Immature natural killer cell (primary cell): ENCODE measurements around the gene CHD1. TPM values are rescaled to one million over a fixed set of nuclear protein-coding genes. Genes with fewer than 3 reads are reported as not detected.
A peak's percentile ranks its signal among the peaks of the same experiment; 100 is the strongest.

Experiments used
- DNase-seq, 3 donors: peaks; one replicate each; pipeline ENCODE4 v3.0.0; 2022; ENCODE audit warnings: mixed read lengths in 1 of 3
- H3K27ac Mint-ChIP-seq, 6 donors: one replicate each; pipeline ENCODE4 v1.8.0; 2020; ENCODE audit warnings: mixed read lengths in 6 of 6, mild to moderate bottlenecking in 5 of 6, inconsistent platforms in 4 of 6, moderate library complexity in 3 of 6
- H3K27me3 Mint-ChIP-seq, 3 donors: one replicate each; pipeline ENCODE4 v1.8.0; 2020 to 2021; ENCODE audit warnings: low read depth in 3 of 3, mild to moderate bottlenecking in 3 of 3, mixed read lengths in 3 of 3, moderate library complexity in 3 of 3, inconsistent platforms in 1 of 3
- H3K36me3 Mint-ChIP-seq, 3 donors: one replicate each; pipeline ENCODE4 v1.8.0; 2020; ENCODE audit warnings: mixed read lengths in 3 of 3, inconsistent platforms in 2 of 3, mild to moderate bottlenecking in 2 of 3
- H3K4me1 Mint-ChIP-seq, 2 donors: one replicate each; pipeline ENCODE4 v1.8.0; 2020; ENCODE audit warnings: inconsistent platforms in 2 of 2, mild to moderate bottlenecking in 2 of 2, mixed read lengths in 2 of 2, moderate library complexity in 1 of 2
- H3K4me3 Mint-ChIP-seq, 5 donors: one replicate each; pipeline ENCODE4 v1.8.0; 2020; ENCODE audit warnings: mild to moderate bottlenecking in 5 of 5, mixed read lengths in 5 of 5, inconsistent platforms in 3 of 5, moderate library complexity in 3 of 5
- H3K9me3 Mint-ChIP-seq, 6 donors: one replicate each; pipeline ENCODE4 v1.8.0; 2020; ENCODE audit warnings: mild to moderate bottlenecking in 6 of 6, mixed read lengths in 6 of 6, inconsistent platforms in 4 of 6, moderate library complexity in 3 of 6
- polyA plus RNA-seq, 3 donors: library from polyadenylated mRNA; unstranded; fragments of 300-500 nt; fragmentation: Illumina TruSeq; gene quantifications; one replicate each; pipeline ENCODE4 v1.2.3, GENCODE V29; 2021

The CHD1 gene
- polyA plus RNA-seq, 3 donors from 2014 or later = 5.0 to 10.4 (median 5.5) TPM

GRCh38 chr5:98929710-98930298 is 997 bp upstream of the CHD1 start:
- Mint-ChIP-seq H3K27me3 (peaks cover 24 to 27% (median 25%) of the 10 kb centered on the region in 3 donors), H3K27ac (peak overlapping the region; percentile 95 to 99 (median 97)), H3K36me3 (peaks cover 0 to 9% (median 4%) of the 10 kb centered on the region in 3 donors), H3K4me1 (peaks cover 61 to 82% of the 10 kb centered on the region in 2 donors), H3K9me3 (no peaks in the 10 kb centered on the region), H3K4me3 (peak overlapping the region; percentile 94 to 98 (median 95))
- DNase-seq = no peak

DNA sequence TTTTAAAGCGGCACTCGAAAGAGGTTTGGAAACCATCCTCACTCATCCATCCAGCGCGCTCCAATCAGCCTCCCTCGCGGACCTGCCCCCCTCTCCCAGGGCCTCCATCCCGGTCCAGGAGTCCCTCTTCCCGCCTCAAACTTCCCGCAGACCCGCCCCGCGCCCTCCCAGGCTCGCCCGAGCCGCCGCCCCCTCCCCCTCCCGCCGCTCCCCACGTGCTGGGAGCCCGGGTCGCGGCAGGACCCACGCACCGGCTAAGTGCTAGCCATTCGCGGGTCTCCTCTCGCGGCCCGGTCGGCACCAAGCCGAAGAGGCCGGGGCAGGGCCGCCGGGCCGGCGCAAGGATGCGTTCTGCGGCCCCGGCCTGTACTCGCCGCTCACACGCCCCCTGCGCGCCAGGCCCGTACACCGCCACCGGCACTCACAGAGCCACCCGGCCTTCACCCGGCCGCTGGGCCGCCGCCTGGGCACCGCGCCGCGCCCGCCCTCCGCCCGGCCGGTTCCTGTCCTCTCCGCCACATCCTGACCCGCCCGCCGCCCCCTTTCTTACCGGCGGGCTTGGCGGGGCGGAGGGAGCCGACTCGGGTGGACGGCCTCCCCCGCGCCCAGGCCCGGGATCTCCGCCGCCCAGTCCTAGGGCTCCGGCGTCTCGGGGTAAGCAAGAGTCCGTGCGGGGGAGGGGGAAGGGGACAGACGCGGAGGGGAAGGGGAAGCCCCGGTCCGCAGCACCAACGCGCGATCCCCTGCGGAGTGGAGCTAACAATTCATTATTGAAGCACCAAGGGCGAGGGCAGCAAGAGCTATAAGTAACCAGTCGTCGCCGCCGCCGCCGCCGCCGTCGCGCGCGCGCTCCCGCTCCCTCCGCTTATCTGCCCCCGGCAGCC is 576 bp downstream of the CHD1 start:
- Mint-ChIP-seq H3K4me1 (peaks cover 52 to 79% of the 10 kb centered on the region in 2 donors), H3K9me3 (no peaks in the 10 kb centered on the region), H3K36me3 (peaks cover 3 to 19% (median 9%) of the 10 kb centered on the region in 3 donors), H3K27ac (peak overlapping the region; percentile 96 to 99 (median 98)), H3K4me3 (peak overlapping the region; percentile 95 to 98 (median 96)), H3K27me3 (peaks cover 24 to 27% (median 25%) of the 10 kb centered on the region in 3 donors)
- no peak for DNase-seq

GRCh38 chr5:98927242-98927988 is 1.4 kb downstream of the CHD1 start:
- Mint-ChIP-seq H3K4me3 (peak overlapping the region; percentile 93 to 97 (median 96)), H3K27me3 (peaks cover 24 to 27% (median 25%) of the 10 kb centered on the region in 3 donors), H3K9me3 (no peaks in the 10 kb centered on the region), H3K27ac (peak overlapping the region; percentile 96 to 99 (median 98)), H3K36me3 (peaks cover 7 to 24% (median 13%) of the 10 kb centered on the region in 3 donors), H3K4me1 (peaks cover 47 to 79% of the 10 kb centered on the region in 2 donors)
- DNase-seq = peak; percentile 61 to 68 (median 64)

- Mint-ChIP-seq H3K27ac (peak overlapping the region in 2 of 6 donors; percentile 55 to 62), H3K36me3 (peaks cover 13 to 37% (median 13%) of the 10 kb centered on the region in 3 donors), H3K4me1 (peaks cover 55 to 88% of the 10 kb centered on the region in 2 donors), H3K4me3 (no peak overlapping the region), H3K9me3 (no peaks in the 10 kb centered on the region), H3K27me3 (peaks cover 13 to 17% (median 14%) of the 10 kb centered on the region in 3 donors)
- DNase-seq = no peak
Observed at GRCh38 chr5:98923966-98924365, 4.8 kb downstream of the CHD1 start.

DNA sequence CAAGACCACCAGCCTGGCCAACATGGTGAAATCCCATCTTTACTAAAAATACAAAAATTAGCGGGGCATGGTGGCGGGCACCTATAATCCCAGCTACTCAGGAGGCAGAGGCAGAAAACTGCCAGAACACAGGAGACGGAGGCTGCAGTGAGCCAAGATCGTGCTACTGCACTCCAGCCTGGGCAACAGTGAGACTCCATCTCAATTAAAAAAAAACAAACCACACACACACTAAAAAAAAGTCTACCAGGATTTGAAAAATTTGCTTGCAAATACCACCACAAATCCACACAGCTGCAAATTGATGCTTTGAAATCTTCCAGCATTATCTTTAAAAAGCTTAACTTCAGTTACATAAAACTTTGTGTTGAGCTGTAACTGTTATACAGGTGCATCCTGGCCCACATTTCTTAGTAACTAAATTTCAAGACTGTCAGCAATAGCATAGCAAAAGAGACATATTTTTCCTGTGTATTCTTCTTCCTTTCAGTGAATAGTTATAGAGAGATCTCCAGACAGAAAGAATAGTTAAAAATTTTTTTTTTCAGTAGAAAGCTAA is 6.8 kb downstream of the CHD1 start:
- peak overlapping the region in 1 of 5 donors; percentile 17 for H3K4me3 Mint-ChIP-seq
- H3K9me3 Mint-ChIP-seq = no peaks in the 10 kb centered on the region
- H3K36me3 Mint-ChIP-seq = peaks cover 13 to 42% (median 18%) of the 10 kb centered on the region in 3 donors
- H3K27me3 Mint-ChIP-seq = peaks cover under 1 to 5% (median 3%) of the 10 kb centered on the region in 3 donors
- H3K4me1 Mint-ChIP-seq = peaks cover 59 to 93% of the 10 kb centered on the region in 2 donors
- no peak for DNase-seq
- H3K27ac Mint-ChIP-seq = peak overlapping the region in 1 of 6 donors; percentile 5

GRCh38 chr5:98917433-98917832 is 11.4 kb downstream of the CHD1 start:
- Mint-ChIP-seq H3K27me3 (peaks cover 0 to 4% (median 0%) of the 10 kb centered on the region in 3 donors), H3K4me3 (peak overlapping the region in 1 of 5 donors; percentile 37), H3K36me3 (peaks cover 6 to 21% (median 14%) of the 10 kb centered on the region in 3 donors), H3K9me3 (no peaks in the 10 kb centered on the region), H3K4me1 (peaks cover 65 to 86% of the 10 kb centered on the region in 2 donors), H3K27ac (peak overlapping the region in 3 of 6 donors; percentile 8 to 45 (median 22))
- DNase-seq = no peak

DNA sequence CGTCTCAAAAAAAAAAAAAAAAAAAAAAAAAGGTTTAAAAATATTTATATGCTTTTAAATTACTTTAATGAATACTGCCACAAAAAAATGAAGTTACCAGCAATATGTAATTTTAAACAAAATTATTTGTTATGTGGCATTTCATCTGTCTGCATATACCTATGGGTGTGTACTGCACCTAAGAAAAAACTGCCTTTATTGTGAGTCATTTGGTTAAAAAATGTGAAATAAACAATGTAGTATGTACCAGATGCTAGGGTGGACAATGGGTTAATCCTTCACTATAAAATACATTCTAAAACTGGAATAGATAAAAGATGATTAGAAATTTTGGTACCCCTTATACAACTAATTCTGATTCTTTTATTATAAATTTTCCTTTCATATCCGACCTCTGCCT is 12.3 kb downstream of the CHD1 start:
- no peak for DNase-seq
- H3K9me3 Mint-ChIP-seq = no peaks in the 10 kb centered on the region
- peak overlapping the region in 3 of 6 donors; percentile 22 to 77 (median 45) for H3K27ac Mint-ChIP-seq
- no peak overlapping the region for H3K4me3 Mint-ChIP-seq
- H3K4me1 Mint-ChIP-seq = peaks cover 58 to 86% of the 10 kb centered on the region in 2 donors
- peaks cover 6 to 18% (median 11%) of the 10 kb centered on the region in 3 donors for H3K36me3 Mint-ChIP-seq
- peaks cover 0 to 4% (median 2%) of the 10 kb centered on the region in 3 donors for H3K27me3 Mint-ChIP-seq

DNA sequence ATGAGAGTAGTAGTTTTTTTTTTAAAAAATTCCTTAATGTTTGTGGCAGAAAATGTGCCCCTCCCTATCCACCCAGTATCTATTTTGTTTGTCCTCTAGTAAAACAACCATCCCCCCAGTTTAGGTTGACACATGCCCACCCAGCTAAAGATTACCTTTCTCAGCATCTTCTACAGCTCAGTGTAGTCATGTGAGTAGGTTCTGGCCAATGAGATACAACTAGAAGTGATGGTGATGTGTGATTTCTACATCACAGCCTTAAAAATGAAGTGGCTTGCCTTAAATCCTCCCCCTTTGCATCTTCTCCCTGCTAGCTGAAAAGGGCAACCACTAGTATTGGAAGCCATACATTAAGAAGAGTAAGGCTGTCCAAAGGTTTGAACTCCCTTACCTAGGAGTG is 14.9 kb downstream of the CHD1 start:
- H3K36me3 Mint-ChIP-seq = peaks cover 6 to 8% (median 8%) of the 10 kb centered on the region in 3 donors
- peak overlapping the region; percentile 12 to 80 (median 42) for H3K27ac Mint-ChIP-seq
- no peak overlapping the region for H3K4me3 Mint-ChIP-seq
- no peaks in the 10 kb centered on the region for H3K9me3 Mint-ChIP-seq
- no peak for DNase-seq
- H3K27me3 Mint-ChIP-seq = peaks cover 0 to 5% (median 2%) of the 10 kb centered on the region in 3 donors
- H3K4me1 Mint-ChIP-seq = peaks cover 58 to 86% of the 10 kb centered on the region in 2 donors

- no peak for DNase-seq
- peak overlapping the region in 3 of 6 donors; percentile 13 to 57 (median 31) for H3K27ac Mint-ChIP-seq
- H3K36me3 Mint-ChIP-seq = peaks cover 4 to 6% (median 4%) of the 10 kb centered on the region in 3 donors
- peaks cover 2 to 4% (median 2%) of the 10 kb centered on the region in 3 donors for H3K27me3 Mint-ChIP-seq
- H3K4me3 Mint-ChIP-seq = no peak overlapping the region
- peaks cover 53 to 83% of the 10 kb centered on the region in 2 donors for H3K4me1 Mint-ChIP-seq
- no peaks in the 10 kb centered on the region for H3K9me3 Mint-ChIP-seq
Observed at GRCh38 chr5:98911280-98912040, 17.3 kb downstream of the CHD1 start.

GRCh38 chr5:98909363-98909762 is 19.4 kb downstream of the CHD1 start:
- H3K4me1 Mint-ChIP-seq = peaks cover 47 to 87% of the 10 kb centered on the region in 2 donors
- H3K36me3 Mint-ChIP-seq = no peaks in the 10 kb centered on the region

GRCh38 chr5:98907951-98908350 is 20.9 kb downstream of the CHD1 start:
- Mint-ChIP-seq H3K9me3 (no peaks in the 10 kb centered on the region), H3K36me3 (peaks cover 0 to 12% (median 0%) of the 10 kb centered on the region in 3 donors), H3K27ac (peak overlapping the region in 5 of 6 donors; percentile 39 to 71 (median 62)), H3K4me3 (no peak overlapping the region), H3K4me1 (peaks cover 40 to 76% of the 10 kb centered on the region in 2 donors), H3K27me3 (peaks cover 3 to 4% (median 4%) of the 10 kb centered on the region in 3 donors)
- DNase-seq = no peak

More at GRCh38 chr5:98909363-98909762, 19.4 kb downstream of the CHD1 start:
- H3K9me3 Mint-ChIP-seq = no peaks in the 10 kb centered on the region
- peak overlapping the region in 1 of 6 donors; percentile 13 for H3K27ac Mint-ChIP-seq
- H3K27me3 Mint-ChIP-seq = peaks cover 3 to 4% (median 4%) of the 10 kb centered on the region in 3 donors
- DNase-seq = no peak
- no peak overlapping the region for H3K4me3 Mint-ChIP-seq

DNA sequence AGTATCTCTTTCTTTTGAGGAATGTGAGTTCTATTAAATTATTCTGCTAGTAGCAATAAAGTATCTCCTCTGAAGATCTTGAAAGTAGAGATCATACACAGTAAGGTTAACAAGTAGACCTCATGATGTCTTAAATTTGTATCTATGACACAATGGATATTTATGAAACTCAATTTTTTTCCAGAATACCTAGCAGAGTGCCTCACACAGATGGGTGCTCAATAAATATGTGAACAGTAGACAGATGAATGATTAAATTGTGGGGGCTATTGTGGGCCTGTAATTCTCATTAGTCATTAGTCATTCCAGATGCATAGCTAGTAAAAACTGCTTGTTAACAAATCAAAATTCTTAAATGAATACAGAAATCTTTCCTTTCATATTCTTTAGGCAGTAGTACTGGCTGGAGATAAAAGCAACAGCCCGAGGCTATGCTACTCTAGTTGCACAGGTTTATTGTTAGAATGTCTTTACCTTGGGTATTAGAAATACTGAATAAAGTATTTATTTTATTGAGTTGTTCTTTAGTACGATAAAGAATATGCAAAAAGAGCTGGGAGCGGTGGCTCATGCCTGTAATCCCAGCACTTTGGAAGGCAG is 22.0 kb downstream of the CHD1 start:
- DNase-seq = no peak
- Mint-ChIP-seq H3K27me3 (peaks cover 2 to 4% (median 4%) of the 10 kb centered on the region in 3 donors), H3K36me3 (peaks cover 0 to 17% (median 5%) of the 10 kb centered on the region in 3 donors), H3K9me3 (no peaks in the 10 kb centered on the region), H3K4me1 (peaks cover 40 to 65% of the 10 kb centered on the region in 2 donors), H3K27ac (peak overlapping the region in 5 of 6 donors; percentile 13 to 58 (median 34)), H3K4me3 (no peak overlapping the region)
